NT2/D1 (cell line): ENCODE results near the gene IRF2.

Source experiments
- SUZ12 ChIP-seq: IDR thresholded peaks from 2 replicates; pipeline ENCODE4 v1.6.1; 2011; ENCODE audit not compliant: insufficient read length, insufficient read depth; ENCODE audit errors: extremely low read depth
- YY1 ChIP-seq: IDR thresholded peaks from 2 replicates; pipeline ENCODE4 v1.6.1; 2011; ENCODE audit not compliant: insufficient read length, insufficient read depth

DNA sequence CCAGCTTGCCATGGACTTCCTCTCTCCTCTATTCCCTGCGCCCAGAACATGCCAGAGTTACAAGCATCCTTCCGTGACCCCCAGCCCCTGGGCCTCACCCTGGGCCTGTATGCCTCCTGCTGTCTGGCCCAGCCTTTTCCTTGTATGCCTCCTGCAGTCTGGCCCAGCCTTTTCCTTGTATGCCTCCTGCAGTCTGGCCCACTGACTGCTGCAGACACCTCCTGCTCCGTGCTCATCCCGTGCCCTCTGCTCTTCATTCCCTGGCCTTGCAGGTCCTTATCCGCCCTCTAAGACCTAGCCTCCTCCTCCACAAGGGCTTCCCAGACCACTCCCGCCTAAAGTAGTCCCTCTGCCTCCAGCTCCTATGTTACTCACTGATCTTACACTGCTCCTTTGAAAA is 44.2 kb downstream of the IRF2 start:
- TF ChIP-seq SUZ12 (no peak), YY1 (no peak)
